Islet of Langerhans (tissue), 1 donor: ENCODE measurements around the gene ATP4B.
"Not testable (repeated sequence)": the region's sequence is repeated elsewhere in the genome, so short reads cannot be mapped to it uniquely, and the experiment has no call there.

Source experiments
- FAIRE-seq: peaks from one replicate; lab custom pipeline; 2011; peaks lifted over from hg19 to GRCh38; lab: Jason Lieb, UNC

The ATP4B gene

DNA sequence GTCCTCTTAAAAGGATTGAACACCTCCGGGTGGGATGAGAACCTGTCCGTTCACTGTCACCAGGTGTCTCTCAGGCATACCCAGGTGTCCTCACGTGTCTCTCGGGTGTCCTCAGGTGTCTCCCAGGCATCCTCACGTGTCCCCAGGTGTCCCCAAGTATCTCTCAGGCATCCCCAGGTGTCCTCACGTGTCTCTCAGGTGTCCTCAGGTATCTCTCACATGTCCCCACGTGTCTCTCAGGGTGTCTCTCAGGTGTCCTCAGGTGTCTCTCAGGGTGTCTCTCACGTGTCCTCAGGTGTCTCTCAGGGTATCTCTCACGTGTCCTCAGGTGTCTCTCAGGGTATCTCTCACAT, 33.8 kb downstream of the ATP4B start:
- no peak for FAIRE-seq

DNA sequence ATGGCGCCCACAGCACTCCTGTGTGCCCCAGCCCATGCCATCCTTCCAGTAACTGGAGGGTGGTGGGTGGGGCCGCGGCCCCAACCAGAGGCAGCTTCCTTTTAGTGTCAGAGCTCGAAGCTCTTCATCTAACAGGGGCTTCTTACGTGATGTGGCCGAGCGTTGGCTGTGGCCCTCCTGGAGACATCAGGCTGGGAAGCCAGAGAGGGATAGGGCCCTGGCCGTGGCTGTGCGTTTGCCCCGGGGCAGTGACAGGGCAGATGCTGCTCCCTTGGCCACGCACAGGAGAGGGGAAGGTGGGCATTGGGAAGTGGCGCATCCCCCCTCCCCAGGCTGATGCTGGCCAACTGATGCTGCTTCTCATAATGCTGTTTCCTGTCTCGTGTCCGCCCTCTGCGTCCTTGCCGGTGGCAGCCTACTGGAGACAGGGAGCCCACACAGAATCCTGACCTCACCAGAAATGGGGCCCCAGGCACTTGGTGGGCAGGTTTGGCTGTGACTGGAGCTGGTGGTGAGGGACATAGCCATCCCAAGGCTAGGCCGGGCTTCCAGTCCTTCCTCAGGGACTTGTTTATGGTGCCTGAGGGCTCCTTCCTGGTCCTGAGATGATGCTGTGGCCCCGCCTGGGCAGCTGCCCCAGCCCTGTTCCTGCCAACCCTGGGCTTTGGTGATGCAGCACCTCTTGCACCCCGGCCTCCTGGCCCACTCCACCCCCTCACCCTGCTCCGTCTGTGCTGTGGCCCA, 34.3 kb downstream of the ATP4B start:
- FAIRE-seq: no peak

DNA sequence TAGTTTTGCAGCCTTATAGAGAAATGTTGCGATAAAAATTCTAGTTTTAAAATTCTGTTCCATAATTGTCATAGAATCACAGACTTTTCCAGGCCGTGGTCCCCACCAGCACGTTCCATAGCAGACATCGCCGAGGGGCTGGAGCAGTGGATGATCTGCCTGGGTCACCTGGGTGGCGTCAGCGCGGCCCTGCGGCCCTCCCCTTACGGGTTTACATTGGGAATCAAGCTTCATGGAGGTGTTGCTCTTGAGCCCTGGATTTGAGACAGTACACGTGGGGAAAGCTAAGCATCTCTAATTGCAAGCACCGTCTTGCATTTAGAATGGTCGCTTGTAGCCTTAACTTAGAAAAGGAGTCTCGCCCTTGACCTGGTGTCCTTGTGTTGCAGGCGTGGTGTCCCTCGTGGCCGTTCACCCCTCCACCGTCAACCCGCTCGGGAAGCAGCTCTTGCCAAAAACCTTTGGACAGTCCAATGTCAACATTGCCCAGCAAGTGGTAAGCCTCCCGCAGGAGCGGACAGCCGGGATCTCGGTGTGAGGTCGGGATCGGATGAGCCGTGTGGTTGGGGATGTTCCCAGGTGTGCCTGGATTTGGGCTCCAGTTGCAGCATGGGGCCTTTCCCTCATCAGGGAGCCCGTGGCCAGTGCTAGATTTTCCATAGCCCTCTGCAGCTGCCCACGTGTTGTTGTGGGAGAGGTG, 35.1 kb downstream of the ATP4B start:
- no peak for FAIRE-seq

DNA sequence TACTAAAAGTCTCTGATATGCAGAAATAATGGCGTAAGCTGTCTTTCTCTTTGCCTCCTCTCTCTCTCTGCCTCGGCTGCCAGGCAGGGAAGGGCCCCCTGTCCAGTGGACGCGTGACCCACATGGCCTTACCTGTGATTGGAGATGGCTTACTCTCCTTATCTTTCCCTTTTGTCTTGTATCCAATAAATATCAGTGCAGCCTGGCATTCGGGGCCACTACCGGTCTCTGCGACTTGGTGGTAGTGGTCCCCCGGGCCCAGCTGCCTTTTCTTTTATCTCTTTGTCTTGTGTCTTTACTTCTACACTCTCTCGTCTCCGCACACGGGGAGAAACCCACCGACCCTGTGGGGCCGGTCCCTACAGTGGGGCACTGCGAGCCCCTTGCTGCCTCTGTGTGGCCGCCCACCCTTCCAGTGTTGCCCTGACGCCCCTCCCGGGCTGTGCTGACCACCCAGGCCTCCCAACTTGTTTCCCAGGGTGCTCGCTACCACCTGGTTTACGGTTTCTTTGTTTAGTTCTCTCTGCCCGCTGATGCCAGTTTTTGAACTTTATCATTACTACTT, 35.9 kb downstream of the ATP4B start:
- not testable (repeated sequence) for FAIRE-seq

DNA sequence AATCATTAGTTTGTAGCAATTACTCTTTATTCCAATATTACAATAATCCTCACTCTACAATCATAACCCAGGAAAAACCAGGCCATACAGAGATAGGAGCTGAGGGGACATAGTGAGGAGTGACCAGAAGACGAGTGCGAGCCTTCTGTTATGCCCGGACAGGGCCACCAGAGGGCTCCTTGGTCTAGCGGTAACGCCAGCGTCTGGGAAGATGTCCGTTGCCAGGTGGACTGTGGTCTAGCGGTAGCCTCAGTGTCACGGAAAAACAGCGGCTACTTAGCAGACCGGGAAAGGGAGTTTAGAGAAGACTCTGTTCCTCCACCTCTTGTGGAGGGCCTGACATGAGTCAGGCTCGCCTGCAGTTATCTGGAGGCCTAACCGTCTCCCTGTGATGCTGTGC, 36.5 kb downstream of the ATP4B start:
- FAIRE-seq: not testable (repeated sequence)

DNA sequence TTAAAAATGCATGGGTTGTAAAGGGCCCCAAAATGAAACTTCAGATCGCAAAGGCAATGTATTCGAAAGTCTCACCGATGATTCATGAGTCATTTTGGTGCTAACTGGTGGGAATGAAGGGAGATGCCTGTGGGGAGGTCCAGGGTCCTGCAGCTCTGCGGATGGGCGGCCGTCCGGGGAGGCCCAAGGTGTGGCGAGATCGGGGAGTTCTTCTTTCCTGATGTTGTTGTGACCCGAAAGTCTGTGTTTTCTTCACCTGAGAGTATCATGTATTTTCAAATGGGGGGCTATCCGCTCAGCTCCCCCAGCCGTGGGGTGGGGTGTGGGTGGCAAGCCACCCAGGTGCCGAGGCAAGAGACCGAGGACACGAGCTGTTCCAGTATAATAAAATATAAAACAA, 37.0 kb downstream of the ATP4B start:
- FAIRE-seq: no peak

DNA sequence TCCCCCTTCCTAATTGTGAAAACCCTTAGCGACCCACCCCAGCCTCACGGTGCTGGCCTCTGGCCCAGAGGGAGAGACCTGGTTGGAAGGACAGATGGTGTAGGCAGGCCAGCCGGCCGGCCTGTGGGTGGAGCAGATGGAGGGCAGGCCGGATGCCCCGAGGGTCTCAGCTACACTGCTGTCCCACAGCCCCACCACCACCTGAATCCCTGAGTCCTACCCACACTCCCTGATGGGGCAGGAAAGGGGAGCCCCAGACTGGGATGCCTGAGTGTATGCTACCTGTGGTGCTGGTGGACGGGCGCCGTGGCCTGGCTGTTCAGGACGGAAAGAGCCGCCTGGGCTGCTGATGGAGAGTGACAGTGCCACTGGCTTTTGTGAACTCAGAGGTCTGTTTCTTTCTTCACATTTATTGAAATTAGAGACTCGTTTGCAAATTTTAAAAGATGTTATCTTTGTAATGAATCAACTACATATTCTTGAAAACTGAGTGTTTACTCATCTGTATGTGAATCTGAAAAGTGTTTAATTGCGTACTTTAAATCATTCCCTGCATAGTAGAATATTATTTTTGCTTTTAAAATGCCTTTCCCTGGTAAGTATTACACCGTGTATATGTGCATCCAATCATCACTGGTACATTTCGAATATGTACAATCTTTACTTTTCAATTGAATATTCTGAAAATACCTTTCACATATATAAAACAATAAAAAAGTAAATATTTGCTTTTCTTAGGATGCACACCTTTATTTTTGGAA, 37.8 kb downstream of the ATP4B start:
- FAIRE-seq: no peak

DNA sequence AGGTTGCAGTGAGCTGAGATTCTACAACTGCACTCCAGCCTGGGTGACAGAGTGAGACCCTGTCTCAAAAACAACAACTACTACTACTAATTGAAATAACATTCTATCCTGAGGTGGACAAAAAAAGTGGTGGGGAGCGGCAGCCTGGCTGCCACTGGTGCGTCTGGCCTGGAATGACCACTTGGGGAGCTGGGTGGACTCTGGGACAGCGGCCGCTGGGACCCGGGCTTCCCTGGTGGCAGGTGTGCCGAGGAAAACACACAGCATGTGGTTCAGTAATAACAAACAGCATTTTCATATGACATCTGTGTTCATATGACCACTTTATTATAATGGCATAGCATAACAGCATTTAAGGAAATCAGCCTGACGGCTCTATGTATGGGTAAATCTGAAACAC, 39.5 kb downstream of the ATP4B start:
- no peak for FAIRE-seq

DNA sequence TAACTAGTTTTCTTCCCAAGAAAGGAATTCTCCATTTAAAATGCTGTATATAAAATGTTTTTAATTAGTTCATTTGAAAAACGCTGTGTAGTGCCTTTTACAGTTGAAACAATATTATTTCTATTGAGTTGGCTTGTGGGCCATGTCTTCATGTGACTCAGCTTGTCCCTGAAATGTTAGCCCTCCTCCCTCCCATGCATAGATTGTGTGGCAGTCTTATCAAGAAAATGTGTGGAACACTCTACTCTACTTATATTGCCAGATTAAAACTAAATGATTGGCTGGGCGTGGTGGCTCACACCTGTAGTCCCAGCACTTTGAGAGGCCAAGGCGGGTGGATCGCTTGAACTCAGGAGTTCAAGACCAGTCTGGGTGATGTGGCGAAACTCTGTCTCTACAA, 40.0 kb downstream of the ATP4B start:
- no peak for FAIRE-seq

DNA sequence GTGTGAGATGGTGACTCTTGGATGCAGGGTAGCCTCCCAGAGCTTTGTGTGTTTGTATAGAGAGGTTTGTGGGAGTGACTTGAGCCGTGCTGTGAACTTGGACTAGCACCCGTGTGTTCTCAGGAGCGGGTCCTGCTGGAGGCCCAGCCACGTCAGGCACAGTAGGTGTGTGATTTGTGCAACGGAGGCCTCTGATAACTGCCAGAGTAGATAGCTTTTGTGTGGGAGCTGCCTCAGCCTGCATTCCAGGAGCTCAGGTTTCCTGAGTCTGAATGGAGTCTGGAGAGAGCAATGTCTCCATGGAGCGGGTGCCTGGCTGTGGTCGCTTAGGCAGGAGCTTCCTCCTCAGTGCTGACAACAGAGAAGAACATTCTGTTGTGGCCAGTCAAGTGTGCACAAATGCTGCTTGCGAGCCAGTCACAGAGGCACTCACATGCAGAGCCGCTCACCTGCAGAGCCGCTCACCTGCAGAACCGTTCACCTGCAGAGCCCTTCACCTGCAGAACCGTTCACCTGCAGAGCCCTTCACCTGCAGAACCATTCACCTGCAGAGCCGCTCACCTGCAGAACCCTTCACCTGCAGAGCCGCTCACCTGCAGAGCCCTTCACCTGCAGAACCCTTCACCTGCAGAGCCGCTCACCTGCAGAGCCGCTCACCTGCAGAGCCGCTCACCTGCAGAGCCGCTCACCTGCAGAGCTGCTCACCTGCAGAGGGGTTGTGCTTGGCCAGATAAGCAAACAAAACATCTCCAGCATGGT, 40.8 kb downstream of the ATP4B start:
- FAIRE-seq: no peak

DNA sequence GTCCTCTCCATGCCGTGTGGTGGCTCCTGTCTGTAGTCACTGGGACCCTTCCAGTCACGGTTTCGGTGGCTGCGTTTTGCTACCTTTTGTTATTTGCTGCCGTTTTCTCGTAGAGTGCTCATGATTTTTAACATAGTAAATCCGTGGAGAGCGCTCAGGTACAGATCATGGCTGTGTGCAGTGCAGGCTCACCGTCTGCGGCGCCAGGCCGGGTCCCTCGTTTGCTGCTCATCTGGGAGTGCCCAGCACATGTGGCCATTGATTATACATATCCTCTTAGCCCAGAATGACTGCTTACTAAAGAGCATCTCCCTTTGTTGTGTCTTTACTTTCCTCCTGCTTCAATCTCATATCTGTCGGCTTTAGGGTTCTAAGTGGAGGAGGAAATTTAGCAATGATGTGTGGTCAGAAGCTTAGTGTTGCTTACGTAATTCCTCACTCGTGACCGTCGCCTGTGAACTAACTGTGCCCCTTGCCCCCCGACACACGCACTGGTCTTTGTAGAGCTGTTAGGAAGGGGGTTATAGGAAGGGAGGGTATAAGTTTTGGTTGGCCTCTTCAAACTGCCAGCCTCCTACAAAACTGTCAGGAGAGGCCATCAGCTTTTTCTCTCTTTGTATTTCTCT, 41.6 kb downstream of the ATP4B start:
- FAIRE-seq: no peak

DNA sequence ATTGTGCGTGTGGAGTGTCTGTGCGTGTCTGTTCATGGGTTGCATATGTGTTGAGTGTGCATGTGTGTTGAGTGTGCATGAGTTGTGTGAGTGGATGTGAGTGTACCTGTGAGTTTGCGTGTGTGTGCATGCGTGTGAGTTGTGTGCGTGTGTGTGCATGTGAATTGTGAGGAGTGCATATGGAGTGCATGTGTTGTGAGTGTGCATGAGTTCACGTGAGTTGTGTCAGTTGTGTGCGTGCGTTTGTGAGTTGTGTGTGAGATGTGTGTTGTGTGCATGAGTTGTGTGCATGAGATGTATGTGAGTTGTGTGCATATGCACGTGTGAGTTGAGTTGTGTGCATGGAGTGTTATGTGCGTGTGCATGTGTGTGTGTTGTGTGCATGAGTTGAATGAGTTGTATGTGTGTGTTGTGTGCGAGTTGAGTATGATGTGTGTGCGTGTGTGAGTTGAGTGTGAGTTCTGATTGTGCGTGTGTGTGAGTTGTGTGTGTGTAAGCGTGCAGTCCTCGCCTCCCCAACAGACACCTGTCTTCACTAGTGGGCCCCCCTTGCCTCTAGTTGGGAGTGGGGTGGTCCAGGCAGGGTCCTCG, 44.1 kb downstream of the ATP4B start:
- no peak for FAIRE-seq

DNA sequence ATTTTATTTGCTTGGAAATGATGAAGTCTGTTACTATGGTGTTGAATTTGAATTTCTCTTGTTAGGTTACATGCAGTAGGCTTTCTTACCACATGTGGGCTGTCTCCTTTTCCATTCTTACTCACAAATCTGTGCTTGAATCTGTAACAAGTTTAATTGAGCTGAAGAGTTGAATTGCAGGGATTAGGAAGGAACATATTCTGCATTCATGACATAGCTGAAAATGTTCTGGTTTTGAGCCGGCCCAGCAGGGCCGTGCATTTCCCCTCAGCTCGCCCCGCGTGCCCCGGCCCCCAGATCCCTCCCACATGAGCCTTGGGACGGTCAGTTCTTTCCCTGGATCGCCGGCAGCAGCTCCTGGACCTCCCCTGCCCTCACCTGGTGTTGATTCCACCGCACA, 45.4 kb downstream of the ATP4B start:
- FAIRE-seq: no peak

DNA sequence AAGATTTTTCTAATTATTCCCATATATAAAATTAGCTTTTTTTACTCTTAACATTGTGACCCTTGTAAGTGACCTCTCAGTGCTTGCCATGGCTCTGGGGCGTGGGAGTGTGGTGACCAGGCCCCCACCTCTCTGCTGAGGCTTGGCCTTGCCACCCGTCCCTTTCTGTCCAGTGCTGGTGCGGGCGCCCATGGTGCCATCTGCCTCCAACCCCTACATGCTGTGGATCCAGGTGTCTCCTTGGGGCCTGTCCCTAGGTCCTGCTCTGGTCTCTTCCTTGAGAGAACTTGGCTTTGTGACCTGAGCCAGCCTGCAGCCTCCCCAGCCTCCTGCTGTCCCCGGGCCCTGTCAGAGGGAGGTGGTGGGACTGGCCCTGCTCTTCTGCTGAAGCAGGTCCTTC, 46.0 kb downstream of the ATP4B start:
- FAIRE-seq: no peak

DNA sequence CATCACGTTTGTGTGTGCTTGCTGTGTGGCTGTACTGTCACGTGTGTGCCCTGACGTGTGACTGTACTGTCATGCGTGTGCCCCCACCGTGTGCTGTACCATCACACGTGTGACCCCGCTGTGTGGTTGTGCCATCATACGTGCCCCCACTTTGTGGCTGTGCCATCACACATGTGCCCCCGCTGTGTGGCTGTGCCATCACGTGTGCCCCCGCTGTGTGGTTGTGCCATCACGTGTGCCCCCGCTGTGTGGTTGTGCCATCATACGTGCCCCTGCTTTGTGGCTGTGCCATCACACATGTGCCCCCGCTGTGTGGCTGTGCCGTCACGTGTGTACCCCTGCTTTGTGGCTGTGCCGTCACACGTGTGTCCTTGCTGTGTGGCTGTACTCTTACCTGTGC, 47.7 kb downstream of the ATP4B start:
- FAIRE-seq: no peak

DNA sequence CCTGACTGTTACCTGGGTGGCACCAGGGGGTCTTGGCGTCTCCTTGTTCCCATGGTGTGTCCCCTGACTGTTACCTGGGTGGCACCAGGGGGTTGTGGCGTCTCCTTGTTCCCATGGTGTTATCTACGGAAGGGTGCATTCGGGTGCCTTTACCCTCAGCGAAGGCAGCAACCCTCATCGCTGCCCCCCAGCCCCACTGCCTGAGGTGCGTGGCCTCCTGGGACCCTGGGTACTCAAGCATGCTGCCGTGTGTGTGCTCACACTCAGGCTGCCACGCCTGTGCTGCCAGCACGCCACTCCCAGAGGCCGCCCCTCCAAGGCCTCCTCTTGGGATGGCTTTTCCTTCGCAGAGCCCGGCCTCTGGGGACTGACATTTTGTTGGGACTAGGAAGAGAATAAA, 48.4 kb downstream of the ATP4B start:
- FAIRE-seq: no peak

DNA sequence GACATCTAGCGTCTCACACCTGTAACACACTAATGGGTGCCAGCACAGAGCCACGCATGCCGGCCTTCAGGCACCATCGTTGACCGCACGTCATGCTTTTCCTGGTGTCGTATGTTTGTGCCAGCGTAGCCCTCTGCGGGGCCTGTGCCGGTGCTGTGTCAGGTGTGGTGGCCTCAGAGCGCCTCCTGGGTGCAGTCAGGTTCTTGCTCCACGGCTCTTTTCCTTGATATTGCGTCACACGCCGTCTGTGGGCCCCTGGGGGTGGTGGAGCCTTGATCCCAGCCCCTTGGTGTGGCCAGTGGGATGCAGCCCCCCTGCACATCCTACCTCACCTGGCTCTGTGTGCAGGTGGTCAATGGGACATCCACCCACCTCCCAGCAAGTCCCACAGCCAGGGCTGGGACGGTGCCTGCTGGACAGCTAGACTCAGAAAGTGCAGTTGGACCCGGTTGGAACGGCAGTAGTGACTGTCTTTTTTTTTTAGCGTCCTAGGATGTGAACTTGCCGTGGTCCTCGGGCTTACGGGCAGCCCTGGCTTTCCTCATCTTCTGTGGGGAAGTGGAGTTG, 48.9 kb downstream of the ATP4B start:
- no peak for FAIRE-seq

DNA sequence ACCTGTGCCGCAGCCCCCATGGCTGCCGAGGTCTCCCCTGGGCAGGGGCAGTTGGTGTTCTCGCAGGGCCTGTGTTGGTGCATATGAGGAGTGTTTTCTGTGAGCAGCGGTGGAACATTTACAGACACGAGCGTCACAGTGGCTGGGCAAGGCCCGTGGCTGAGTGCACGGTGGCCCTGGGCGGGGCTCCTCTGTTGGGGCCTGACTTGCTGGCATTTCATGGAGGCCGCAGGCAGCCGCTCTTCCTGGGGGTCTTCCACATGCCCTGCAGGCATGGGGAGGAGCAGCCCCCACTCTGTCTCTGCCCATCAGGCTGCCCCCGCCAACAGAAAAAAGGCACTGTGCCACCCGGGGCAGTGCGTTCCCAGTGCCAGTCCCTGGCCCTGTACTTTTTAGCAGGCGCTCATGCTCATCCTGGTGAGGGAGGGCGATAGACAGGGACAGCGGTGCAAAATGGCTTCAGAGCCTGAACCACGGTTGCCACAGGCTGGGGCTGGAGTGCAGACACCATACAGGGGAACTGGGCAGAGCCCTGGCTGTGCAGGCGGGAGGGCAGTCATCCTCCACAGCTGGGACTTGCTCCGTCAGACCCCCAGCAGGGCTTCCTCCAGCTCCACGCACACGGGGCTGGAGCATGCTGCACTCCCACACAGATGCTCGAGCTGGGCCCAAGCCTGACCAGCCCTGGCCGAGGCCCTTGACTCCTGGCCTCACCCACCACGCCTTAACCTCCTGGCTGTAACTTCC, 49.9 kb downstream of the ATP4B start:
- FAIRE-seq: no peak

DNA sequence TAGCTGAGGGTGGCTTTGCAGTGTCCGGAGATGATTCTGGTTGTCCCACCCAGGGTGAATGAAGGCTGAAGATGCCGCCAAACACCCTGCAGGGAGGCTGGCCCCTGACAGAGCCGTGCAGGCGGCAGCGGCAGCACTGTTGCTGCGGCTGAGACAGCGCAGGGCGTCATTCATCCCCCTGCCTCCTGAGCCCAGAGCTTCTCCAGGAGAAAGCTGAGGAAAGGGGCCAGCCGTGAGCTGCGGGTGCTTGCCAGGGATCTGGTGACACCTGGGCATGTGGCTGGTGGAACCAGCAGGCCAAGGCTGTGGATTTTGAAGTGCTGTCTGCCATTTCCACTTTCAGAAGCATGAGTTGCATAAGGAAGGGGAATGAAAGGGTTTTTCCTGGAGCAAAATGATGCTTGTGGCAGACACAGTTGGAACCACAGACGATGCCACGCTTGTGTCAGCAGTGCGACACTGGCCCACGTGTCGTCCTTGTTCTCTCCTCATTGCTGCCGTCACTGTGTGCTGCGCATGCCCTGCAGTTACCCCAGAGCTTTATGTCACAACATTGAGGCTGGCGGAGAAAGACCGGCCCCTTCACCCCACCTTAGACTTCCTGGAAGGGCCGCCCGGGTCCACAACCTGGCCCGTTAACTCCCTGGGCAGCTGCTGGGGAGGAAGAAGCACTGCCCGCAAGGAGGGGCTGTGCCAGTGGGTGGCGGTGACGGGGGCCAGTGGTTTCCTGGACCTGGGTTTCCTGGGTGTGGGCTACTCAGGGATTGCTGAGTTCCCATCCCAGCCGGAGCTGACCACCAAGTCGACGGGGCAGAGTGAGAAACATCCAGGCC, 50.7 kb downstream of the ATP4B start:
- no peak for FAIRE-seq
